SK-N-SH (cell line): ENCODE results near the gene ADAMTS3. TPM values are rescaled to one million over a fixed set of nuclear protein-coding genes. Genes with fewer than 3 reads are reported as not detected.

ENCODE experiments used
- CTCF ChIA-PET: fragments of 300-600, 350-600 bp; formaldehyde crosslinking; extraction: SDS; loops from one replicate; lab custom pipeline; 2021; lab: Yijun Ruan, JAX
- POLR2A ChIA-PET: fragments of 350-600 bp; sonication (Branson Sonifier 250); formaldehyde crosslinking; extraction: SDS; loops from one replicate; lab custom pipeline; 2020; ENCODE audit warnings: antibody characterized with exemption, inconsistent platforms; lab: Yijun Ruan, JAX
- DNase-seq: peaks from one replicate; pipeline ENCODE4 v3.0.0; 2012
- H2AFZ ChIP-seq: fragments of 200-600 bp; sonication (generic); 2 replicates; pipeline ENCODE4 v1.8.1; 2016; ENCODE audit warnings: antibody characterized with exemption, mild to moderate bottlenecking, low read depth
- H3F3A ChIP-seq: fragments of 200-600 bp; sonication (generic); replicated peaks from 2 replicates; pipeline ENCODE3; 2016; ENCODE audit warnings: antibody characterized with exemption, mild to moderate bottlenecking; ENCODE audit not compliant: insufficient read depth
- H3K27ac ChIP-seq, 2 experiments: fragments of 200-500 bp in 1 of 2; fragments of 200-600 bp in 1 of 2; sonication (Bioruptor generic) in 1 of 2; sonication (generic), shearing (Covaris generic) in 1 of 2; 2 replicates each; pipeline versions ENCODE4 v1.5.1 to v1.6.1; 2014 to 2016; ENCODE audit warnings: low read depth in 2 of 2, inconsistent platforms in 1 of 2, low read length in 1 of 2, mild to moderate bottlenecking in 1 of 2, mixed read lengths in 1 of 2
- H3K27me3 ChIP-seq: fragments of 200-600 bp; sonication (generic), shearing (Covaris generic); 2 replicates; pipeline ENCODE4 v1.6.1; 2016; ENCODE audit warnings: mixed run types; ENCODE audit not compliant: insufficient read depth
- H3K36me3 ChIP-seq, 2 experiments: fragments of 200-500 bp in 1 of 2; fragments of 200-600 bp in 1 of 2; sonication (Bioruptor generic) in 1 of 2; sonication (generic) in 1 of 2; replicated peaks in 1 of 2; 2 replicates each; pipeline versions ENCODE3 to v1.5.1; 2014 to 2016; ENCODE audit warnings: low read length in 1 of 2, mild to moderate bottlenecking in 1 of 2; ENCODE audit not compliant: insufficient read depth in 2 of 2, control insufficient read depth in 1 of 2
- H3K4me1 ChIP-seq, 2 experiments: fragments of 200-500 bp in 1 of 2; fragments of 200-600 bp in 1 of 2; sonication (Bioruptor generic) in 1 of 2; sonication (generic), shearing (Covaris generic) in 1 of 2; 2 replicates each; pipeline versions ENCODE4 v1.5.1 to v1.6.1; 2014 to 2016; ENCODE audit warnings: low read depth in 1 of 2, low read length in 1 of 2, mixed run types in 1 of 2; ENCODE audit not compliant: insufficient read depth in 2 of 2, control insufficient read depth in 1 of 2
- H3K4me2 ChIP-seq: fragments of 200-600 bp; sonication (generic), shearing (Covaris generic); 2 replicates; pipeline ENCODE4 v1.6.1; 2017; ENCODE audit warnings: mixed run types
- H3K4me3 ChIP-seq, 2 experiments: fragments of 200-500 bp in 1 of 2; fragments of 200-600 bp in 1 of 2; sonication (Bioruptor generic) in 1 of 2; sonication (generic), shearing (Covaris generic) in 1 of 2; 2 replicates each; pipeline versions ENCODE4 v1.5.1 to v1.8.1; 2014 to 2016; ENCODE audit warnings: low read depth in 2 of 2, inconsistent platforms in 1 of 2, low read length in 1 of 2, mild to moderate bottlenecking in 1 of 2, mixed read lengths in 1 of 2, moderate library complexity in 1 of 2
- H3K79me2 ChIP-seq: fragments of 200-600 bp; sonication (generic); 2 replicates; pipeline ENCODE4 v1.8.1; 2017; ENCODE audit warnings: mild to moderate bottlenecking; ENCODE audit not compliant: insufficient read depth
- H3K9ac ChIP-seq: fragments of 200-600 bp; sonication (generic); 2 replicates; pipeline ENCODE4 v1.6.1; 2017; ENCODE audit warnings: mixed run types
- H3K9me2 ChIP-seq: fragments of 200-600 bp; sonication (generic); 2 replicates; pipeline ENCODE4 v1.6.1; 2017; ENCODE audit warnings: mixed run types
- H3K9me3 ChIP-seq: fragments of 200-600 bp; sonication (generic); 2 replicates; pipeline ENCODE4 v1.6.1; 2017; ENCODE audit warnings: mixed run types, mild to moderate bottlenecking, moderate library complexity
- H4K20me1 ChIP-seq: fragments of 200-600 bp; sonication (generic); 2 replicates; pipeline ENCODE4 v1.6.1; 2017; ENCODE audit warnings: mild to moderate bottlenecking, mixed run types; ENCODE audit not compliant: insufficient read depth
- CHD2 ChIP-seq: fragments of 150-350 bp; IDR thresholded peaks from 2 replicates; pipeline ENCODE4 v1.6.1; 2018; ENCODE audit warnings: low read length; ENCODE audit not compliant: partially characterized antibody
- ELF1 ChIP-seq: IDR thresholded peaks from 2 replicates; pipeline ENCODE4 v1.4.0; 2012
- GATA2 ChIP-seq: sonication (generic); formaldehyde crosslinking; IDR thresholded peaks from 2 replicates; pipeline ENCODE4 v1.5.0; 2020; ENCODE audit warnings: mild to moderate bottlenecking, missing genetic modification reagents
- MXI1 ChIP-seq: IDR thresholded peaks from 2 replicates; pipeline ENCODE4 v1.6.1; 2012; ENCODE audit warnings: mild to moderate bottlenecking, low read depth, low read length, improper control_type of control experiment
- NRF1 ChIP-seq: IDR thresholded peaks from 2 replicates; pipeline ENCODE4 v1.6.1; 2012; ENCODE audit warnings: low read depth, mild to moderate bottlenecking, low read length
- POLR2AphosphoS5 ChIP-seq: IDR thresholded peaks from 2 replicates; pipeline ENCODE4 v1.6.1; 2012; ENCODE audit warnings: low read depth, low read length
- SIN3A ChIP-seq: IDR thresholded peaks from 2 replicates; pipeline ENCODE4 v1.6.1; 2012; ENCODE audit warnings: low read depth, mild to moderate bottlenecking, low read length, moderate library complexity, borderline replicate concordance
- TCF12 ChIP-seq: IDR thresholded peaks from 2 replicates; pipeline ENCODE4 v1.4.0; 2012
- YY1 ChIP-seq: IDR thresholded peaks from 2 replicates; pipeline ENCODE4 v1.4.0; 2012; ENCODE audit warnings: low read depth, mild to moderate bottlenecking
- whole genome bisulfite sequencing: methylation state at CpG from one replicate; pipeline ENCODE4 v1.1.6; 2017; ENCODE audit warnings: low lambda C conversion rate; 5-methylcytosine and 5-hydroxymethylcytosine counted together
- polyA plus RNA-seq, 3 experiments: library from polyadenylated mRNA; depleted of rRNA; stranded (reverse); fragments of >200 nt; gene quantifications; 2 replicates each; pipeline ENCODE4 v1.2.3, GENCODE V29; 2012
- TF ChIP-seq, protein P1 (sequence below): IDR thresholded peaks from 2 replicates; pipeline ENCODE4; 2012
- TF ChIP-seq, protein P2 (sequence below): fragments of 200-600 bp; sonication (generic); IDR thresholded peaks from 2 replicates; pipeline ENCODE4 v1.6.1; 2017; ENCODE audit warnings: antibody characterized with exemption, mild to moderate bottlenecking, moderate library complexity
- TF ChIP-seq, protein P3 (sequence below): IDR thresholded peaks from 2 replicates; pipeline ENCODE4 v1.4.0; 2012; ENCODE audit warnings: low read depth
- TF ChIP-seq, protein P4 (sequence below): IDR thresholded peaks from 2 replicates; pipeline ENCODE4 v1.4.0; 2012; ENCODE audit warnings: low read depth, borderline replicate concordance
- TF ChIP-seq, protein P5 (sequence below): IDR thresholded peaks from 2 replicates; pipeline ENCODE4 v1.4.0; 2012; ENCODE audit warnings: low read depth, borderline replicate concordance

Gene ADAMTS3
- polyA plus RNA-seq, 1 of the 3 experiments (the other 2 are of a cell fraction) = 0.99 TPM

DNA sequence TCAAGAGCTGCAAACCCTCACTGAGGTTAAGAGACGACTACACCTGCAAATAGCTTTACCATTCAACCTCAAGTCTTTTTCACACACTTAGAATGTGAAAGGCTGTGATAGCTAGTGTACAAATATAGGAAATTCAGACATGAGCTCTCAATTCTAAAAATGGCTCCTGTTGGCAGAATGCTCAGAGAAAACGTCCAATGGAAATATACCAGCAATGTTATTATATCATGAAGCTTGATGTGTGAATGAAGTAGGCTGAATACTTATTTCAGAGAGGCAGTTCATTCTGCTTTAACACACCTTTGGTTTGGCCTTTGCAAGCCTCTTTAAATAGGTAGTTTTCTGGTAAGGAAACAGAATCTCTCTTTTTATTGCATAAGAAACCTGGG lies 227.6 kb downstream of the ADAMTS3 start:
- no peaks in the 10 kb centered on the region for H3K36me3 ChIP-seq
- POLR2A ChIA-PET = no interaction called here
- no peak overlapping the region for H3K9ac ChIP-seq
- CTCF ChIA-PET = interaction anchor here (0.9 to 2.1 kb wide), 5 partner anchors 9 to 78 kb away, joined by 3 to 9 read pairs (median 6); no protein-coding TSS in a partner anchor
- no peaks in the 10 kb centered on the region for H3F3A ChIP-seq
- no peaks in the 10 kb centered on the region for H3K9me3 ChIP-seq
- no peak overlapping the region for H2AFZ ChIP-seq
- no peak overlapping the region for H3K4me3 ChIP-seq
- H3K79me2 ChIP-seq = no peaks in the 10 kb centered on the region
- no peak for TF ChIP-seq POLR2AphosphoS5
- no peak for TF ChIP-seq TCF12
- TF ChIP-seq NRF1 = no peak
- TF ChIP-seq SIN3A = no peak
- no peak for TF ChIP-seq GATA2
- TF ChIP-seq, protein P1, sequence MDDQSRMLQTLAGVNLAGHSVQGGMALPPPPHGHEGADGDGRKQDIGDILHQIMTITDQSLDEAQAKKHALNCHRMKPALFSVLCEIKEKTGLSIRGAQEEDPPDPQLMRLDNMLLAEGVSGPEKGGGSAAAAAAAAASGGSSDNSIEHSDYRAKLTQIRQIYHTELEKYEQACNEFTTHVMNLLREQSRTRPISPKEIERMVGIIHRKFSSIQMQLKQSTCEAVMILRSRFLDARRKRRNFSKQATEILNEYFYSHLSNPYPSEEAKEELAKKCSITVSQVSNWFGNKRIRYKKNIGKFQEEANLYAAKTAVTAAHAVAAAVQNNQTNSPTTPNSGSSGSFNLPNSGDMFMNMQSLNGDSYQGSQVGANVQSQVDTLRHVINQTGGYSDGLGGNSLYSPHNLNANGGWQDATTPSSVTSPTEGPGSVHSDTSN = no peak
- TF ChIP-seq MXI1 = no peak
- TF ChIP-seq, protein P2, sequence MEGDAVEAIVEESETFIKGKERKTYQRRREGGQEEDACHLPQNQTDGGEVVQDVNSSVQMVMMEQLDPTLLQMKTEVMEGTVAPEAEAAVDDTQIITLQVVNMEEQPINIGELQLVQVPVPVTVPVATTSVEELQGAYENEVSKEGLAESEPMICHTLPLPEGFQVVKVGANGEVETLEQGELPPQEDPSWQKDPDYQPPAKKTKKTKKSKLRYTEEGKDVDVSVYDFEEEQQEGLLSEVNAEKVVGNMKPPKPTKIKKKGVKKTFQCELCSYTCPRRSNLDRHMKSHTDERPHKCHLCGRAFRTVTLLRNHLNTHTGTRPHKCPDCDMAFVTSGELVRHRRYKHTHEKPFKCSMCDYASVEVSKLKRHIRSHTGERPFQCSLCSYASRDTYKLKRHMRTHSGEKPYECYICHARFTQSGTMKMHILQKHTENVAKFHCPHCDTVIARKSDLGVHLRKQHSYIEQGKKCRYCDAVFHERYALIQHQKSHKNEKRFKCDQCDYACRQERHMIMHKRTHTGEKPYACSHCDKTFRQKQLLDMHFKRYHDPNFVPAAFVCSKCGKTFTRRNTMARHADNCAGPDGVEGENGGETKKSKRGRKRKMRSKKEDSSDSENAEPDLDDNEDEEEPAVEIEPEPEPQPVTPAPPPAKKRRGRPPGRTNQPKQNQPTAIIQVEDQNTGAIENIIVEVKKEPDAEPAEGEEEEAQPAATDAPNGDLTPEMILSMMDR = no peak
- TF ChIP-seq, protein P3, sequence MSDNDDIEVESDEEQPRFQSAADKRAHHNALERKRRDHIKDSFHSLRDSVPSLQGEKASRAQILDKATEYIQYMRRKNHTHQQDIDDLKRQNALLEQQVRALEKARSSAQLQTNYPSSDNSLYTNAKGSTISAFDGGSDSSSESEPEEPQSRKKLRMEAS = no peak
- no peak for TF ChIP-seq ELF1
- TF ChIP-seq, protein P4, sequence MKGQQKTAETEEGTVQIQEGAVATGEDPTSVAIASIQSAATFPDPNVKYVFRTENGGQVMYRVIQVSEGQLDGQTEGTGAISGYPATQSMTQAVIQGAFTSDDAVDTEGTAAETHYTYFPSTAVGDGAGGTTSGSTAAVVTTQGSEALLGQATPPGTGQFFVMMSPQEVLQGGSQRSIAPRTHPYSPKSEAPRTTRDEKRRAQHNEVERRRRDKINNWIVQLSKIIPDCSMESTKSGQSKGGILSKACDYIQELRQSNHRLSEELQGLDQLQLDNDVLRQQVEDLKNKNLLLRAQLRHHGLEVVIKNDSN = no peak
- TF ChIP-seq, protein P5, sequence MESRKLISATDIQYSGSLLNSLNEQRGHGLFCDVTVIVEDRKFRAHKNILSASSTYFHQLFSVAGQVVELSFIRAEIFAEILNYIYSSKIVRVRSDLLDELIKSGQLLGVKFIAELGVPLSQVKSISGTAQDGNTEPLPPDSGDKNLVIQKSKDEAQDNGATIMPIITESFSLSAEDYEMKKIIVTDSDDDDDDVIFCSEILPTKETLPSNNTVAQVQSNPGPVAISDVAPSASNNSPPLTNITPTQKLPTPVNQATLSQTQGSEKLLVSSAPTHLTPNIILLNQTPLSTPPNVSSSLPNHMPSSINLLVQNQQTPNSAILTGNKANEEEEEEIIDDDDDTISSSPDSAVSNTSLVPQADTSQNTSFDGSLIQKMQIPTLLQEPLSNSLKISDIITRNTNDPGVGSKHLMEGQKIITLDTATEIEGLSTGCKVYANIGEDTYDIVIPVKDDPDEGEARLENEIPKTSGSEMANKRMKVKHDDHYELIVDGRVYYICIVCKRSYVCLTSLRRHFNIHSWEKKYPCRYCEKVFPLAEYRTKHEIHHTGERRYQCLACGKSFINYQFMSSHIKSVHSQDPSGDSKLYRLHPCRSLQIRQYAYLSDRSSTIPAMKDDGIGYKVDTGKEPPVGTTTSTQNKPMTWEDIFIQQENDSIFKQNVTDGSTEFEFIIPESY = no peak
- TF ChIP-seq YY1 = no peak
- no peak for TF ChIP-seq CHD2
- no peaks in the 10 kb centered on the region for H3K9me2 ChIP-seq
- no peaks in the 10 kb centered on the region; a peak in 2 of 4 replicates for H3K4me1 ChIP-seq
- no peak overlapping the region for H3K4me2 ChIP-seq
- peak overlapping the region in 1 of 2 experiments; percentile 11; a peak in 1 of 4 replicates for H3K27ac ChIP-seq
- no peaks in the 10 kb centered on the region for H3K27me3 ChIP-seq
- 70% methylated on average over 2 of the region's 2 CpGs for WGBS
- no peaks in the 10 kb centered on the region for H4K20me1 ChIP-seq
- no peak for DNase-seq
